Activated CD4-positive, alpha-beta T cell treated with anti-CD3 and anti-CD28 coated beads, Interleukin-2, Interleukin-6, amounts not matched to agents 100 ng/mL and 50 ng/mL, durations not matched to agents 16 hours and 8 hours (primary cell): Measurements from ENCODE around the gene SSRP1.
A peak's percentile ranks its signal among the peaks of the same experiment; 100 is the strongest.

Experiments used
- DNase-seq: peaks from one replicate; pipeline ENCODE4 v3.0.0-alpha.2; 2020

SSRP1 gene

DNA sequence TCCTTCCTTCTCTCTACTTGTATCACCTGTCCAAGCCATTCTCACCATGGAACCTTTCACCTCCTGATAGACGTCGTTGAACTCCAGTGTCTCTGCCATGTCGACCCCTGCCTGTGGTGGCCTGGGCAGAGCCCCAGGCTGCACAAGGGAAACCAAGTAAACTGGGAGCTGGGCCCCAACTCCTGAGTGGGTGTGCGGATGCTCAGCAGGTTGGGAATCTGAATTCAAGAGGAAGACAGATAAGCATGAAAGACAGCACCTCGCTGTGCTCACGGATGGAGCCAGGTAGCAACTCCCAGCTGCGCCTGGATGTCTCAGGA is 709 bp downstream of the SSRP1 start:
- DNase-seq = peak; percentile 13

DNA sequence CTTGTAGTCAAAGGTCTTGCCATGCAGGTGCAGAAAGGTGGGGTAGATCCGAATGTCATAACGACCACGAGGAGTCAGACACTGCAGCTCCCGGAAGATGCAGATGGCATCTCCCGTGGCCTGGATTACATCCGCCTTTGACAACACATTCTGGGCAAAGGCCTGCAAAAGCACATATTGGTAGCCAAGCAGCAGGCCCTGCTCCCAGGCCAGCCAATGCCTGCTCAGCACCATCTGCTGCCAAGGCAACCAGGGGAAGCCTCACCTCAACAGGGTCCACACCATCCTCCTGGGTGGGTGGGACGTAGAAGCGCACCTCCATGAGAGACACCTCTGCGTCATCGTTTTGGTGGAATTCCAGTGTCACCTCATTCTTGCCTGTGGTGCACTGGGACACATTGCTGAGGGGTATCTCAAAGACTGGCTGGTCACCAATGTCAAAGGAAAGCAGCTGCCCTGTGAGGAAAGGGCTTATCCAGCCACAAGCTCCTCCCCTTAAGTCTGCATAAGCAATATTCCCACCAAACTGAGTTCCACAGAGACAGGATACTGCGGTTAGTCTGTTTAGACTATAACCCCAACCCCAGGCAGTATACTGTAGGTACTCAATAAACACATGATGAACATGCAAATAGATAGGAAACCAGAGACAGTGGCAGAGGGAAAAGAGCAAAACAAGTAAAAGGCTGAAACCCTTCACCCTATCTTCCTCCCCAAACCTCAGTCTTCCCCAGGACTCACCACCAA is 2.8 kb downstream of the SSRP1 start:
- no peak for DNase-seq

DNA sequence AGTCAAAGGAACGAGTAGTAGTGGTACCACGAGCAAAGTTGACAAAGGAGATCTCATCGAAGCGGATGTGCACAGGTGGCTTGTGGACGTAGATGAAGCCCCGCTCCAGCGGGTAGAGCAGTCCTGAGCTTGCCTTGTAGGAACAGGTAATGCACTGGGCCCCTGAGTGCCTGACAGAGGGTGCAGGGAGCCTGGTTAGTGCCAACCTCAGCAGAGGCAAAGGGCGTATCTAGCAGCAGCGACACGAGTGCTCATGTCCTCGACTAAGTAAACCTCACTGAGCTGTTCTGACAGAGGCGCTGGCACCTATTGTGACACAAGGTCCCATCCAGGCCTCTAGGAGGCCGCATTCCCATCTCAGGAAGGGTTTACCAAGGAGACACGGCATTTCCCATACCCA is 4.0 kb downstream of the SSRP1 start:
- DNase-seq = no peak

DNA sequence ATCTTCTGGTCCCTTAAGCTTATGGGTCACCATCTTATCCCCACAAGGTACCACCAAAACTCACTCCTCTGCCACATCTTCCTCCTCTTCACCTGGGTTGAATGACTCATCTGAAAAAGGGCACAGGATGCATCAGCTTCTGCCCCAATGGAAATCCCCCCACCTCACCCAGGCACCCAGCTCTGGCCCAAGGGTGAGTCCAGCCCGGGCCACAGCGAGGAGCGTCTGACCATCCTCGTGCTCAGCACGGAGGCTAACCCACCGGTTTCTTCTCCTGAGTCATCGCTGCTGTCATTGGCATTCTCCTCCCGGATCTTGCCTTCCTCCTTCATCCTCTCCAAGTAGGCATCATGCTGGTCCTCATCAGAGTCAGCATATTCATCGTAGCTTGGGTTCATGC is 5.7 kb downstream of the SSRP1 start:
- peak; percentile 54 for DNase-seq

DNA sequence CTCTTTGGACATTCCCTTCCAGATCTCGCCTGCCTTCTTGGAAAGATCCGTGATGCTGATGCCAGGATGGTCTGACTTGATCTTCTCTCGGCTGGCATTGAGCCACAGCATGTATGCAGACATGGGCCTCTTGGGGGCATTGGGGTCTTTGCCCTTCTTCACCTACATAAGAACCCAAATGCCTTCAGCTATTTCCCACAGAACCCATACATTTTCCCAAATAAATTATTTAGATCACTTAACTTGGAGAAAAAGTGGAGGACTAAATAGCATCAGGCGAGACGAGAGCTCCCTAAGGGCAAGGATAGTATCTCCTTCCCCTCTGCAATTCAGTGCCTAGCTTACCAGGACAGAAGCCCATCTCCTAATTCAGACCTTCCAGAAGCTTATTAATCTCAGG is 8.0 kb downstream of the SSRP1 start:
- DNase-seq = no peak

DNA sequence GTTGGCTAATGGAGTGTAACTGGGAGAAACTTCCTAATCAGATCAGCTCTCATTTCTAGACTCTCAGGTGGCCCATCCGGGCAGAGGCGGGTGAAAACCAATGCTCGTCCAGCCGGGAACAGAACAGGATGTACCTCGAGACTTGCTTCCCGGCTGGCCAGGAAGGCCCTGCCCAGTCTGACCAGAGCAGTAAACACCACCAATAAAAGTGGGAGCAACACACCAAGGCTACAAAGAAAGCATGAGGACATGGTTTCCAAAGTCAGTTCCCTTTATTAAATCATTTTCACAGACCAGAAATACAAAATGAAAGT is 10.0 kb downstream of the SSRP1 start:
- DNase-seq = no peak

DNA sequence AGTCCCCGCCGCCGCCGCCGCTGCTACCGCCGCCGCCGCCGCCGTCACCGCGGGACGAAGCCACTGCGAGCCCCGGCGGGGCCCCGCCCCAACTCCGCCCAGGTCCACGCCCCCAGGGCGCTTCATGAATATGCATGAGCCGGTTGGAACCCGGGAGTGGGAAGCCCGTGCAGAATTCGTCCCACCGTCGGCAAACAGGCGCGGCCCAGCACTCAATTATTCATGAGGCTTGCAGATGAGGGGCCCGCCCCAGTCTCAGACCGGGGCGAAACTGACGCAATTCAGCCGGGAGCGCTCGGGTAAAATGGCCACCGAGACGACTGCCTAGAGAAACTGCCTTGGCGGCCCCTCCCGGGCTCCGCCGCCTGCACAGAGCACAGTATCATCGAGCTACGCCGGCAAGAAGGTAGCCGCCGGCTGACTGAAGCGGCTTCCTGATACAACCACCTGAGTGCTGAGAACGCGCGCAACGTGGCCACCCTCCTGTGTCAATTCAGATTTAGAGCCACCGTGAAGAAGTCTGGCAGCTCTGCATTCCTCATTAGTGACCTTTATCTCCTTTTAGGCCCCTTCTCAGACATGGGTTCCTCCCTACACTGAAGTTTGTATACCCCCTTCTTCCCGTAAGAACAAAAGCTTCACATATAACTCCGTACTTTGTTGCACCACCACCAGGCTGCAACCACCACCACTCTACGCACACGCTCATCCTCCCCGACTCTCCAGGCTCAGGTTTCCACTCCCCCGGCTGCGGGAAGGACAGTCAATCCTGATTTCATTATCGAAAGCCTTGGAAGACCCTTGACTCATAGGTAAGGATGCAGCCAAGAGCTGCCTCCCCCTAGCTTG is 10.6 kb downstream of the SSRP1 start, which contains the start of gene TNKS1BP1:
TNKS1BP1 (minus strand) TSS at position 67 of the 849 bp plus-strand sequence. CDS start 3,067 bp downstream, outside the sequence.
- peak; percentile 91 for DNase-seq

DNA sequence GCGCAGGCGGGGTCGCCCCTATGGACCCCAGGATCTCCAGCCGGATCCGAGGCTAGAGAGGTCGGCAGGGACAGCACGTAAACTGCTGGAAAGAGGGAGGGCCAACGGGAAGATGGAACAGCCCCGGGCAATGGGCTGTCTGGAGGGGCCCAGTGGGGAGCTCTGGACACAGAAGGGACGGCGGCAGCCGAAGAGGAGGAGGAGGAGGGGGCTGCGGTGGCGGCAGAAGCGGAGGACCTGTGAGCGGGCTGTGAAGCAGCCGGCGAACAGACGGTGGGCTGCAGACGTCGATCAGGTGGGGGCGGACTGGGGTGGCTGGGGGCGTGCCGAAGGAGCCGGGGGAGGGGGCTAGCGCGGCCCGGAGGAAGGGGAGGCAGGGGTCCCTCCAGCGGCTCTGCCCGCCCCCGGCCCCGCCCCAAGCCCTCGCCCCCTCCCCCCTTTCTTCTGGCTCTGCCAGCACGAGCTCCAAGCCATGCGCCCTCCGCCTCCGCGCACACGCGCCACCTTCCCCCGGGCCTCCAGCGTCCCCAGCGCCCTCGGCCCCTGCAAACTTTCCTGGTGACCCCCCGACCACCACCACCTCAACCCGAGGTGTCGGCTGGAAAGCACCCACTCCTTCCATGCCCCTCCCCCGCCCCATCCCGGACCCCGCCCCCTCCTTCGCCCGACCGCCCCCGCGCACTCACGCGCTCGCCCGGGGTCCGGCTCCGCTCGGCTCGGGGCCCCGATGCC is 11.4 kb downstream of the SSRP1 start:
- no peak for DNase-seq

DNA sequence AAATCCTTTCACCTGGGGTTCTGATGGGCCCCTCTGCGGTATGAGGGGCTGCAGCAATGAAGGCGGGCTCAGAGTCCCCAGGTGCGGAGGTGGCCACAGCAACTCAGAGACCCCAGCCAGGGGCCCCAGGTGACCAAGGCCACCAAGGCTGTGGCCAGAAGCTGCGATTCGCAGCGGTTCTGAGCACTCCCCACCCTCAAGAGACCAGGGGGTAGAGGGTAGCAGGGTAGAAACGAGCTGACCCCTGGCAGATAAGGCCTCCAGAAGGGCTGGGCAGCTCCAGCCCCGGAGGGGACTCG is 11.9 kb downstream of the SSRP1 start:
- no peak for DNase-seq

DNA sequence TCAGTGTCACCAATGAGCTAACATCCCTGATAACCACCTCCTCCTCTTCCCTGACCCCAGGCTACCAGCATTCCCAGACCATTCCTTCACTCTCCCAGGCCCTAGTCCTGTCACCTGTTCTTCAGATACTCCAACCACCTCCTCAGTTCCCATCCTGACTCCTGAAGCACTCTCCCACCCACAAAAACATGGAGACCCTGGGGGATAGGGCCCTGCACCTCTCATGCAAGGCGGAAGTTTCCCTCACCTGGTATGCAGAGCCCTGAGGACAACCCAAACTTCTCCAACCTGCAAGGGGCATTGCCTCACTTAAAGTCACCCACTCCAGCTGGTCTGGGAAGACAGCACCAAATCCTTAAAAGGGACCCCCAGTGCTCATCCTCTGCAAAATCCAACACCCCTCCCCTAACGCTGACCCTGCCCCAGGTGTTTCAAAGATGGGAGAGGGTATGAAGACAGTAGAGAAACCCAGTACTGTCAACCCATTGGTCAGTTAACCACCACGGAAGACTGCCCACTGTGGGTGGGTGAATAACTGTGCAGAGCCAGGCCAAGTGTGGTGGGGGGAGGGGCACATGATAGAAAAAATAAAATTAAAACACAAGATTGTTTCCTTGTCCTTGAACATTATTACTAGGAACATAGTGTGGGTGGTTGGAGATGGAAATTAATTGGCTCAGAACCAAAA is 12.4 kb downstream of the SSRP1 start:
- DNase-seq = no peak

DNA sequence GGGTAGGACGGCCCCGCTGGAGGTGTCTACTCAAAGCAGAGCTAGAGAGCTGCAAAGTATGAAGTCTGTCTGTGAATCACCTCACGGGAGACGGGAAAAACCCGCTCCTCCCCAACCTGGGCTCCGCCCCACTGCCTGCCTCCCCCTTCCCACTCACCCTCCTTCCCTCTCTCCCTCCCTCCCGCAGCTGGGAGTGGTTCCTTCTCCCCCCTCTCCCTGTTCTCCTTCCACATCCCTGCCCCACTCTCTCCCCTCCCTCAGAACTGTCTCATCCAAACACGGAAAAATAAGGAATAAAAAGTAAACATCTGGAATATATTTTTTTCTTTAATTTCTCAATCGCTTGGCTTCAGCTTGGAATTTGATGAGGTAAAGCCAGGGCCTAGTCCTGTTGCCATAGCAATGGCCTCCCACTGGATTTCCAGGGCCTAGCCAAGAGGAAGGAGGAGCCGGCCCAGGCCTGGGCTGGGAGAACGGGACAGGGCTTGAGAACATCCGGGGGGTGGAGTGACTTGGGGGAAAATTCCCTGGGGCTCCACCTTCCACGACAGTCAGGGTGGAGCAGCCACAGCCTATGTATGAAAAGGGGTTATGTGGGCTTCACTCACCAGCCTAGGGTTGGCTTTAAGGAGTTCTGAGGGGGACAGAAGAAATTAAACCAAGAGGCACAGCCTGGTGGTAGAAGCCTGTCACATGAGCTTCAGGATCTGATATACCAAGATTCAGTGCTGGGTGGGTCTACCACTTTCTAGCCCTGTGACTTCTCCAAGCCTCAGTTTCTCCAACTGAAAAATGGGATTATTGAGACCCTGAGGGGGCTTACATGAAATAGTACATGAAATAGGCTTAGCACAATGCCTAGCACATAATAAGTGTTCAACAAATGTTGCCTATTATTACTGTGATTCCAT is 13.2 kb downstream of the SSRP1 start:
- DNase-seq = no peak

DNA sequence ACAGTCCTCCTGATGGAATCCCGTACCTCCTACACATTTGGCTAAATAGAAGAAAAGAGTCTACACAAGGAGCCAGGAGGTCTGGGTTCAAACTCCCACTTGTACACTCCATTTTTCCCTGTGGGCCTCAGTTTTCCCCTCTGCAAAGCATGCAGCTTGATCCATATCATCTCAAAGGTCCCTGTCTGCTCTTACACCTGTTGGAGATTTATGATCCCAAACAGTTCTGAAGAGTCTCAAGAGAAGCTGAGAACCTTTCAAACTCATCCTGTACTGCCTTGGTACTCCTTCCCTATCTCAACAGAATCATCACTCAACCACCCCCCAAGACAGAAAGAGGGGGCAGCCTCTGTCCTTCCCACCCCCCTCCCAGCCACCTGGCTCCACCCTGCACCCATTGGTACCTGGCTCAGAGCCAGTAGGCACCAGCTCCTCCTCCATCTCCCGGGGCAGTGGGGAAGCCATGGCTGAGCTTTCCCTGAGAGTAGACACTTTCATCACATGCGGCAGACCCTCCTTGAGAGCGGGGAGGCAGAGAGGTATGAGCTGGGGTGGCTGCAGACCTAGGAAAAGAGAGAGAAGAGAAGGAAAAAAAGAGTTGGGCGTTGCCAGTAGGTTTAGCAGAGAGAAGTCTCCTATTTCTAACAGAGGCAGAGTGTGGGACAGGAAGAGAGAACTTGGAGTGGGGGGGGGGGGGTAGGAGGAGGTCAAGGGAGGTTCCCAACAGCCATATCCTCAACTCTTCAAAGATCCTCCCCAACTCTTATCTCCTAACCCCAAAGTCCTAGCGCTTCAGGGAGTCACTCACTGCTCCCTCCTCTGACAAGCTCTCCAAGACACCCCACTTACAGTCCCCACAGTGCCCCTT is 14.1 kb downstream of the SSRP1 start:
- DNase-seq = no peak

DNA sequence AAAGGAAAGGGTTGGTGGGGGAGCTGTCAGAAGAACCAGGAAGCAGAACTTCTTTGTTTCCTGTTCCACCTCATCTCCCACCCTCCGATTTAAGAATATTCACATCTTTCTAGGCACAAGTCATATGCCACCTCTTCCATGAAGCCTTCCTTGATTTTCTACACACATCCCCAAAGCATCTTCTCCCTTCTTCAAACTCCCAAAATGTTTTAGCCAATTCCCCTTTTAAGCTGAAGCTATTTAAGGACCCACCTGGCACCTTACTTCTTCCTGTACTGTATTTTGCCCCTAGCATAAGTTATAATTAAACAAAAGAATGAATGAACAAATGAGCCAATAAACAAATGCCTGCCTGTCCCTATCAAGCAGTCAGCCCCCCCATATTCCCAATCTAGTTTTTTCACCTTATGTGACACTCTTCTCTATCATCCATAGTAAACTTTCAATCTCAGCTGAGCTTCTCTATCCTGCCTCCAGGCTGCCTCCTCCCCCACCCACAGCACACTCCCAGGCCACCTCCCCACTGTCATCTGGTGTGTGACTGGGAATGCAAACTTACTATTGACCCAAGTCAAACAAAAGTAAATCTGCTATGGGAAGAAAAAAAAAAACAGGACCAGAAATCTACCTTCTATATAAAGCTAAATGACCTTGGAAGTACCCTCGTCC is 14.8 kb downstream of the SSRP1 start:
- DNase-seq = no peak

DNA sequence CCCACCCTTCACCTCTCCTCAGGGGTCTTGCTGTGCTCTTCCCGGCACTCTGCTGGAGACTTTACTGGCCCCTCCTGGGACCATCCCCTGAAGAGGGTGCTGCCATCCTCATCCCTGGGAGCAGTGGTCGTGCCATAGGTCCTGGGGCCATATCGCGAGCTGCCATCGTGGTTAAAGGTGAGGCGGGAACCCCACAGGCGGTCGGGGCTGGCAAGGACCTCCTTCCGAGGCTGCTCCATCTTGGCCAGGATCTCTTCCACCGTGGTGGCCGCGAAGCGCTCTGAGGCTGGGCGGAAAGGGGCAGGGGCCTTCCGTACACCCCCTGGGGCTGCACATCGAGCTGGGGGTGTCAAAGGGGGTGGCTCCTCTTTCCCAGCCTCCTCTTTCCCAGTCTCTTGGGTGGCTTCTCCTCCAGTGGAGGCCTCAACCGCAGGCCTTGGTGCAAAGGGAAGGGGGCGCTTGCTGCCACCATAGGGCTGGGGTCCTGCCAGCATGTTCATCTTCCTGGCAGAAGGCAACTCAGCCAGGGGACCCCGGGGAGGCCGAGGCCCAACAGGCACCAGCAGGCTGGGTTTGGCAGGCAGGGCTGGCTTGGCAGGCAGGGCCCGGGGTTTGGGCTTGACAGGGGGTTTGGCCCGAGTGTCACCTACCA is 15.5 kb downstream of the SSRP1 start:
- DNase-seq = no peak

DNA sequence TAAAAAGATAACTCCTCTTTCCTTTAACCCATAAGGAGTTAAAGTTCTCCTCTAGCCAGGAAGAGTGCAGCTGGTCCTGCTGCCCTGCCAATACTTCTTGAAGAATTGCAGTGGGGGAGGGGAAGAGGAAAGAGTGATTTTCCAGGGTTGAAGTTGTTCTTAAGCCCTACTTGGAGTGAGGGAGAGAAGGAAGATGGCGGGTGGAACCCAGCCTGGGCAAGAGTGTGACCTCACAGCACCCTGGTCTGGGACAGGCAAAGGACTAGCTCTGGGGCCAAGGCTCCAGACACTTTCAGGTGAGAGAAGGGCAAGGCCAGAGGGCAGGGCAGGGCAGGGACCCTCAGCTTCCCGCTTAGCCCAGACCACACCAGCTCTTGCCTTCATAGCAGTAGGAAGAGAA is 17.5 kb downstream of the SSRP1 start:
- no peak for DNase-seq

DNA sequence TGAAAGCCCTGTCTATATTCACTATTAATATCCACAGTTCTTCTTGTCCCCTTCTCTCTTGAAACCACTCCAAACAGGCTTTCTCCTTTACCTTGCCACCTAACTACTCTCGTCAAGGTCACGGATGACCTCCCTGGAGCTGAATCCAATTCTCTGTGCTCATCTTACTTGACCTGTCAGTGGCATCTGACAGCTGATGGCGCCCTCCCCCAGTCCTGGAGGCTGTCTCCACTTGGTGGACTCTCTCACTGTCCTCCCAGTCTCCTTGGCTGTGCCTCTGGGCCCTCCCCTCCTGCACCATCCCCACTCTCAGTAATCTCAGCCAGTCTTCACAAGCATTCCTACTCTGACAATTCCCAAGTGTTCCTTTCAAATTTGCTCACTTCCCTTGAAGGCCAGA is 19.7 kb downstream of the SSRP1 start:
- DNase-seq = no peak

DNA sequence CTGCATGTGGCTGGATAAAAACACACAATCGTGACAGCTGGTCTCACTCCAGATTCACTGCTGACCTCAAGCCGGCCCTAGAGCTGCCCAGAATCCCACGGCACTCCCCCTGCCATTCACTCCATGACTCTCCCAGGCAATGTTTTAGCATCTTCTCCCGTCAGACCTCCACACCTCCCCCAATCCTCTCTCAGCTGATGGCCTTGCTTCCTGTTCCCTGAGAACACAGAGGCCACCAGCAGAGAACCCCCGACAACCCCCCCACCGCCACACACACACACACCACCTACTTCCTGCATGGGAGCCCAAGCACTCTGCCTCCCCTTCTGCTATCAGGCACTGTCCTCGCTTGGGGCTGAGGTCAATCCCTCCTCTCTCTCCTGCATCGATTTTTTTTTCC is 20.2 kb downstream of the SSRP1 start:
- no peak for DNase-seq

DNA sequence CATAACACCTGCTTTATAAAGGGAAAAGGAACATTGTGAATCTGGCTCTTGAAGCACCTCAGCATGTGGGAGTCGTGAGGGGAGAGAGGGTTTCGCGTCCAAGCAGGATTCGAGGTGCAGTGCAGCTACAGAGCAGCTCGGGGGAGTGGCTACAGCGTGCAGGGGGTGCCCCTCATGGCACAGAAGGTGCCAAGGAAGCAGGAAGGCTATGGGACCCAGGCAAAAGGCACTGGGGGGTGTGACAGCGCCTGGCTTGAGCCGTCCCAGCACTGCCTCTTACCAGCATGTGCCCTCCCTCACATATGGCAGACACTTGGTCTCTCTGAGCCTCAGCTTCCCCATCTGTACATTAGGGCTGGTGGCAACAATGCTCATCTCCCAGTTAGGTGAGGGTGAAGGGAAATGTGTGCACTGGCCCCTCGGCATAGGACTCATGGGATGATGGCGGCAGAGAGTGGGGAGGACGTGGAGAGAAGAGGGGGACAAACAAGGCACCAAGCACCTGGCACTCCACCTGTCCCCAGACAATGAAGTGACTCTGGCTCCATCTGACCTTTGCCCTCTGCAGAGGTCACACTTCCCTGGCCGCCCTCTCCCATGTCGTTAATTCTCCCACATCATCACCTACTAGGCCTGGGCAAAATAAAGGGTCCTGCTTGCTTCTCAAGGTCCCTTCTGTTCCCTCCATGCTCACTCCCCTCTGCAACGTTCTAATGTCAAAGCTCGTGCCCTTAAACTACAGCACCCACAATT is 21.3 kb downstream of the SSRP1 start:
- DNase-seq = no peak

DNA sequence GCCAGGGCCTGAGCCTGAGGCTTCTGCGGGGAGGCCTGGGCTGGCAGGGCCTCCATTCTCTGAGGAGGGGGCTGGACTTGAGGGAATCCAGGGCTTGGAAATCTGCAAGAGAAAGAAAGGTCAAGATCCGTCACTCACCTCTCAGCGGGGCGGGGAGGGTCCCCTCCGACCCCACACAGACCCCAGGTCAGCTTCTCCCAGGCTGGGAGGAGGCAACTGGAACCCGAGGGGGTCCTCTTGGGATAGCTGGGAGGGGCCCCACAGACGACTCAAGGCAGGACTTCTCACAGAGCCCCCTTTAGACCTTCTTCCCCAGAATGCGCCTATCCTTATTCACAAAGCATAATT is 21.9 kb downstream of the SSRP1 start:
- DNase-seq = no peak
